Measurements from ENCODE around the gene C6orf15.

GRCh38 chr6:31144296-31144969 lies 32.1 kb upstream of the C6orf15 start:
- no peak for TF ChIP-seq CTCF (IDR thresholded peaks at IDR 0.05)
- peak; percentile 60 to 84 for TF ChIP-seq POLR2A (IDR thresholded peaks at IDR 0.05)
